Cerebellar cortex (tissue), 1 donor: ENCODE measurements around the gene SPI1.
"Not testable (repeated sequence)": the region's sequence is repeated elsewhere in the genome, so short reads cannot be mapped to it uniquely, and the experiment has no call there.

ENCODE experiments used
- DNase-seq: peaks from one replicate; pipeline ENCODE4 v3.0.0-alpha.2; 2015; ENCODE audit warnings: low spot score

Gene SPI1

GRCh38 chr11:47325271-47326041 lies 52.9 kb downstream of the SPI1 start:
- DNase-seq, result peak; percentile 36

GRCh38 chr11:47324520-47324919 lies 53.8 kb downstream of the SPI1 start:
- DNase-seq, result no peak

GRCh38 chr11:47318166-47318565 lies 60.2 kb downstream of the SPI1 start:
- DNase-seq, result no peak

DNA sequence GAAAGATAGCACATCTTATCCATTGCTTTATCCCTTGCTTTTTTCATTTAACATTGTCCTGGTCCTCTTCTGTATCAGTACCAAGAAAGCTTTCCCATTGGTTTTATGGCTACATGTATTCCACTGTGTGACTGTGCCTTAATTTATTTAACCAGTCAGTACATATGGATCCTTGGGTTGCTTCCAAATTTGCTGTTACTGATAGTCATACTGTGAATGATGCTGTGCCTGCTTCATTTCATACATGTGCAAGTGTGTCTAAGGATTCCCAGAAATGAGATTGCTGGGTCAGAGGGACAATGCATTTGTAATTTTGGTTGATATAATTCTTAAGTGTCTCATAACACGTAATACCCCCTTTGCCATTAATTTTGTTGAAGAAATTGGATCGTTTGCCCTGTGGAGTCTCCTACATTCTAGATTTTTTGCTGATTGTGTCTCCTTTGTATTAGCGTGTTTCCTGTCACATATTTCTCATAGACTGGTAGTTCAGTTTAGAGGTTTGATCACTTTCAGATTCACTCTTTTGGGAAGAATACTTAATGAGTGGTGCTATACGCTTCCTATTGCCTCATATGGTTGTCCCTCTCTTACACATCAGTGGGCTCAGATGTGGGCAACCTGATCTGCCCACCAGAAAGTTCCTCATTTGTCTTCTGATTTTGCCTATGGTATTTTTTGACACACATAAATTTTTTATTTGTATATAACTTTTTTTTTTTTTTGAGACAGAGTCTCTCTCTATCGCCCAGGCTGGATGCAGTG lies 61.1 kb downstream of the SPI1 start:
- no peak for DNase-seq

DNA sequence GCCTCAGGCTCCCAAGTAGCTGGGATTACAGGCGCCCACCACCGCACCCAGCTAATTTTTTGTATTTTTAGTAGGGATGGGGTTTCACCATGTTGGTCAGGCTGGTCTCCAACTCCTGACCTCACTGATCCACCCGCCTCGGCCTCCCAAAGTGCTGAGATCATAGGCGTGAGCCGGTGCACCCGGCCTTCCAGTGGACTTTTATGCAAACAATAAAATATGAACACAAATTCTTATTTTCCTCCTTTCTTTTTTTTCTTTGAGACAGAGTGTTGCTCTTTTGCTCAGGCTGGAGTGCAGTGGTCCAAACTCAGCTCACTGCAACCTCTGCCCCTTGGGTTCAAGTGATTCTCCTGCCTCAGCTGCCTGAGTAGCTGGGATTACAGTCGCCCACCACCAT lies 61.8 kb downstream of the SPI1 start:
- not testable (repeated sequence) for DNase-seq

GRCh38 chr11:47314992-47315391 lies 63.4 kb downstream of the SPI1 start:
- no peak for DNase-seq

GRCh38 chr11:47308050-47308823 lies 70.1 kb downstream of the SPI1 start:
- DNase-seq, result no peak

GRCh38 chr11:47306484-47306844 lies 71.9 kb downstream of the SPI1 start:
- no peak for DNase-seq

DNA sequence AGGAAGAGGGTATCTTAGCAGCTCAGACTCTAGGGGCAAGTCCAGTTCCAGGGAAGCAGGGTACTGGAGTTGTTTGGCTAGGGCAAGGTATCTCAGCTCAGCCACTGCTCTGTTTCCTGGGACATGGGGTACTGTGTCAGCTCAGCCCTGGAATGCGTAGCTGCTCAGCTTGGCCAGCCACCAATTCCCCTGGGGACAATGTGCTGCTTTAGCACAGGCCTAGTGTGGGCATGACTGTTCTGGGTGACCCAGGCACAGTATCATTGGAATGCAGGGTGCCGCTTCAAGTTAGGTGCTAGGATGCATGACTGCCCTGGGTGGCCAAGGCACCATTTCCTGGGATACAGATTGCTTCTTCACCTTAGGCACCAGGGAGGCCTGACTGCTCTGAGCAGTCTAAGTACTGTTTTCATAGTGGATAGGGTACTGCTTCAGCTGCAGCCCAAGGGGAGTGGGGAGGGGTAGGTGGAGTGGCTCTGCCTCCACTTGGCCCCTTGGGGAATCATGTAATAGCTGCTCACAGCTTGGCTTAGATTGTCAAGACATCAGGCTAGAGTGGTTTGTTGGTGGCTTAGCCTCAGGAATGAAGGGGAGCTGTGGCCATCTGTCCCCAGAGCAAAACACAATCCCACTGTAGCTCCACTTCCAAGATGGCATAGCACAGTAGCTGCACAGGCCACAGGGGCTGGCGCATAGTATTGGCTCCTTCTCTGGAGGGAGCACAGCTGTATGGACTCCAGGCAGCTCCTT lies 72.4 kb downstream of the SPI1 start:
- DNase-seq, result no peak
